H1 (cell line): Measurements from ENCODE around the gene FOXI1. TPM values are rescaled to one million over a fixed set of nuclear protein-coding genes. Genes with fewer than 3 reads are reported as not detected.

Source experiments
- BCL11A ChIP-seq, 2 experiments: IDR thresholded peaks; one replicate each; pipeline ENCODE4 v1.6.1; 2011; ENCODE audit warnings: low read depth in 2 of 2, low read length in 2 of 2, mild to moderate bottlenecking in 2 of 2
- EP300 ChIP-seq, 2 experiments: IDR thresholded peaks; 1 replicate in 1 of 2; 2 replicates in 1 of 2; pipeline ENCODE4 v1.6.1; 2011 to 2012; ENCODE audit warnings: low read depth in 2 of 2, low read length in 2 of 2, mild to moderate bottlenecking in 2 of 2, borderline replicate concordance in 1 of 2, inconsistent platforms in 1 of 2, moderate library complexity in 1 of 2
- FOSL1 ChIP-seq: IDR thresholded peaks from 2 replicates; pipeline ENCODE4 v1.6.1; 2011; ENCODE audit warnings: mild to moderate bottlenecking, low read depth, low read length, moderate library complexity; ENCODE audit not compliant: insufficient read depth
- JUN ChIP-seq: IDR thresholded peaks from 2 replicates; pipeline ENCODE4 v1.6.1; 2011; ENCODE audit warnings: low read depth, mild to moderate bottlenecking, improper control_type of control experiment, low read length
- NRF1 ChIP-seq: IDR thresholded peaks from 2 replicates; pipeline ENCODE4 v1.6.1; 2011; ENCODE audit warnings: mild to moderate bottlenecking, low read depth, low read length, improper control_type of control experiment
- RAD21 ChIP-seq, 2 experiments: IDR thresholded peaks in 1 of 2; conservative IDR thresholded peaks in 1 of 2; 2 replicates each; pipeline ENCODE4 v1.6.1; 2011; ENCODE audit warnings: low read depth in 2 of 2, low read length in 2 of 2, improper control_type of control experiment in 1 of 2, inconsistent platforms in 1 of 2, mild to moderate bottlenecking in 1 of 2, moderate library complexity in 1 of 2
- RNF2 ChIP-seq: fragments of 200-900, 300-1000 bp; sonication (generic); IDR thresholded peaks from 2 replicates; pipeline ENCODE4 v1.7.1; 2016; ENCODE audit warnings: borderline replicate concordance, low read depth, mild to moderate bottlenecking, antibody characterized with exemption, low read length; ENCODE audit not compliant: poor library complexity, severe bottlenecking; ENCODE audit errors: missing control alignments
- polyA plus RNA-seq, 7 experiments: library from polyadenylated mRNA; depleted of rRNA in 3 of 7; stranded (reverse) in 5 of 7; unstranded in 2 of 7; fragments of >200 nt in 5 of 7; fragments of 200-250 nt in 2 of 7; gene quantifications; 1 replicate in 5 of 7; 2 replicates in 1 of 7; 4 replicates in 1 of 7; pipeline versions ENCODE4 v1.2.1 to v1.2.3, GENCODE V29; 2011 to 2013; ENCODE audit warnings: missing spikeins in 2 of 7, mixed read lengths in 2 of 7
- total RNA-seq: library from RNA; stranded (reverse); fragmentation: NEBNext Ultra II Directional; extraction: Animal tissue kit (Norgen Biotek cat#: 25700); gene quantifications from 2 replicates; pipeline ENCODE4 v1.2.1, GENCODE V29; 2021

FOXI1 gene
- total and polyA plus RNA-seq, 2 of the 8 experiments (the other 6 are each of a cell fraction or from before 2014, with no cell fraction given), result not detected

DNA sequence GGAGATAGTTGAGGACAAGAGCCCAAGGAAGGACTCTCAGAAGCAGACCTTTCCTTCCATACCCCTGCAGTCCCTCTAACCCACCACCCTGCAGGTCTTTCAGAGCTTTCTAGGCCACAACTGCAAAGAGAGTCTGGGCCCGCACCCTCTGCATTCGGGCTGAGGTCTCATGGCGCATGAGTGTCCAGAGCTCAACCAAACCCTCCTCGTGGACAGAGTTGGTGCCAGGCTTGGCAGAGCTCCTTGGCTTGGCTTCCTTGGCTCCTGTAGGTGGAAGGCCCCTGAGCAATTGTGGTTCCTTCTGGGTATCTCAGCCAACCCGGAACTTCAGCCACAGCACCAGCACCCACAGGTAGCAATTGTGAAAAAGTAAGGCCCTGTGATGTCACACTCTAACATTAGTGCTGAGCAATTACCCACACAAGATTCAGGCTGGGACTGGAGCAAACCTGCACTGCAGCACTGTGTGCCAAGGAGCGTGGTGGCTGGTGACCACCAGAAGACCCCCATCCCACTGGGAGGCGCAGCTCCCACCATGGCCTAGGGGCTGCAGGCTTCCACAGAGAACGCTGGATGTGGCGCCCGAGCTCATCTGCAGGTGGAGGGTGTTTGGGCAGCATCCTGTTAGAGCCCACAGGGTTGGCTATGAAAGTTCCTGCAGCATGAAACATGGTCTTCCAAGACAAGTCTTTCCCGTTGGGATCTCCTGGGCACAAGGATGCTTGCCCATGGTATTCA lies 38.8 kb downstream of the FOXI1 start (continued):
- TF ChIP-seq EP300 (IDR thresholded peaks at IDR 0.05; ENCODE audit: borderline replicate concordance in 1 of 2, low read depth in 2 of 2, low read length in 2 of 2) (no peak), NRF1 (no peak), RNF2 (no peak), JUN (no peak), RAD21 (IDR thresholded peaks at IDR 0.05 in 1 of 2, conservative IDR thresholded peaks at IDR 0.05 in 1 of 2; ENCODE audit: low read depth in 2 of 2, low read length in 2 of 2) (no peak), BCL11A (IDR thresholded peaks at IDR 0.05; ENCODE audit: low read depth in 2 of 2, low read length in 2 of 2) (no peak), FOSL1 (no peak)
